Fibroblast of lung (primary cell): ENCODE measurements around the gene ZNF813. TPM values are rescaled to one million over a fixed set of nuclear protein-coding genes. Genes with fewer than 3 reads are reported as not detected.
"Not testable (repeated sequence)": the region's sequence is repeated elsewhere in the genome, so short reads cannot be mapped to it uniquely, and the experiment has no call there.

Experiments used
- DNase-seq, 2 donors: peaks; one replicate each; pipeline versions ENCODE4 v3.0.0 to v3.0.0-alpha.2; 2010; ENCODE audit warnings: low read depth in 2 of 2
- H2AFZ ChIP-seq: 2 replicates; pipeline ENCODE4 v1.5.1; 2012; ENCODE audit warnings: low read length, control low read depth, inconsistent platforms
- H3K27ac ChIP-seq: 2 replicates; pipeline ENCODE4 v1.5.1; 2011; ENCODE audit warnings: low read length, control low read depth; ENCODE audit not compliant: insufficient read depth
- H3K27me3 ChIP-seq: 2 replicates; pipeline ENCODE4 v1.5.1; 2011; ENCODE audit warnings: mild to moderate bottlenecking, low read length; ENCODE audit not compliant: control insufficient read depth, insufficient read depth
- H3K36me3 ChIP-seq: 2 replicates; pipeline ENCODE4 v1.5.1; 2011; ENCODE audit warnings: low read length; ENCODE audit not compliant: control insufficient read depth, insufficient read depth
- H3K4me1 ChIP-seq: 2 replicates; pipeline ENCODE4 v1.5.1; 2011; ENCODE audit warnings: low read length; ENCODE audit not compliant: control insufficient read depth, insufficient read depth; ENCODE audit errors: extremely low read depth
- H3K4me2 ChIP-seq: 2 replicates; pipeline ENCODE4 v1.5.1; 2011; ENCODE audit warnings: low read length, control low read depth; ENCODE audit not compliant: insufficient read depth; ENCODE audit errors: extremely low read depth
- H3K4me3 ChIP-seq, 4 experiments: fragments of 200-600 bp in 1 of 4; sonication (generic) in 1 of 4; replicated peaks in 1 of 4; 2 replicates each; pipeline ENCODE4 v1.5.1; 2011 to 2016; ENCODE audit warnings: low read length in 4 of 4, low read depth in 3 of 4, mild to moderate bottlenecking in 3 of 4, control low read depth in 2 of 4, inconsistent platforms in 1 of 4, mixed read lengths in 1 of 4; ENCODE audit not compliant: insufficient read depth in 1 of 4; ENCODE audit errors: control extremely low read depth in 1 of 4
- H3K79me2 ChIP-seq: 2 replicates; pipeline ENCODE4 v1.5.1; 2012; ENCODE audit warnings: mild to moderate bottlenecking, low read length, inconsistent platforms; ENCODE audit not compliant: control insufficient read depth, insufficient read depth
- H3K9ac ChIP-seq: 2 replicates; pipeline ENCODE4 v1.5.1; 2011; ENCODE audit warnings: mild to moderate bottlenecking, low read length, control low read depth; ENCODE audit not compliant: insufficient read depth
- H3K9me3 ChIP-seq: 2 replicates; pipeline ENCODE4 v1.5.1; 2012; ENCODE audit warnings: low read depth, low read length; ENCODE audit not compliant: control insufficient read depth, insufficient read depth
- H4K20me1 ChIP-seq: 2 replicates; pipeline ENCODE4 v1.5.1; 2011; ENCODE audit warnings: low read length; ENCODE audit not compliant: control insufficient read depth, insufficient read depth; ENCODE audit errors: extremely low read depth
- EZH2 ChIP-seq: IDR thresholded peaks from 2 replicates; pipeline ENCODE4 v1.5.1; 2012; ENCODE audit warnings: low read length, control low read depth, mild to moderate bottlenecking; ENCODE audit errors: missing control alignments
- polyA plus RNA-seq, 2 donors: library from polyadenylated mRNA; depleted of rRNA in 1 of 2; stranded (reverse) in 1 of 2; unstranded in 1 of 2; fragments of >200 nt; gene quantifications; 2 replicates each; pipeline ENCODE4 v1.2.1, GENCODE V29; 2011 to 2012; ENCODE audit warnings: missing spikeins in 1 of 2
- total RNA-seq: library from RNA; depleted of rRNA; stranded (reverse); fragments of >200 nt; gene quantifications from 2 replicates; pipeline ENCODE4 v1.2.1, GENCODE V29; 2014
- TF ChIP-seq, protein P1 (sequence below), 2 donors: IDR thresholded peaks in 1 of 2; conservative IDR thresholded peaks in 1 of 2; 1 replicate in 1 of 2; 2 replicates in 1 of 2; pipeline ENCODE4 v1.5.1; 2011 to 2012; ENCODE audit warnings: low read length in 2 of 2, control low read depth in 1 of 2, inconsistent platforms in 1 of 2, low read depth in 1 of 2, mild to moderate bottlenecking in 1 of 2

Gene ZNF813
- total and polyA plus RNA-seq, 2 donors (not counting 1 experiment from before 2014, with no cell fraction given), result 1.8 to 3.6 TPM

DNA sequence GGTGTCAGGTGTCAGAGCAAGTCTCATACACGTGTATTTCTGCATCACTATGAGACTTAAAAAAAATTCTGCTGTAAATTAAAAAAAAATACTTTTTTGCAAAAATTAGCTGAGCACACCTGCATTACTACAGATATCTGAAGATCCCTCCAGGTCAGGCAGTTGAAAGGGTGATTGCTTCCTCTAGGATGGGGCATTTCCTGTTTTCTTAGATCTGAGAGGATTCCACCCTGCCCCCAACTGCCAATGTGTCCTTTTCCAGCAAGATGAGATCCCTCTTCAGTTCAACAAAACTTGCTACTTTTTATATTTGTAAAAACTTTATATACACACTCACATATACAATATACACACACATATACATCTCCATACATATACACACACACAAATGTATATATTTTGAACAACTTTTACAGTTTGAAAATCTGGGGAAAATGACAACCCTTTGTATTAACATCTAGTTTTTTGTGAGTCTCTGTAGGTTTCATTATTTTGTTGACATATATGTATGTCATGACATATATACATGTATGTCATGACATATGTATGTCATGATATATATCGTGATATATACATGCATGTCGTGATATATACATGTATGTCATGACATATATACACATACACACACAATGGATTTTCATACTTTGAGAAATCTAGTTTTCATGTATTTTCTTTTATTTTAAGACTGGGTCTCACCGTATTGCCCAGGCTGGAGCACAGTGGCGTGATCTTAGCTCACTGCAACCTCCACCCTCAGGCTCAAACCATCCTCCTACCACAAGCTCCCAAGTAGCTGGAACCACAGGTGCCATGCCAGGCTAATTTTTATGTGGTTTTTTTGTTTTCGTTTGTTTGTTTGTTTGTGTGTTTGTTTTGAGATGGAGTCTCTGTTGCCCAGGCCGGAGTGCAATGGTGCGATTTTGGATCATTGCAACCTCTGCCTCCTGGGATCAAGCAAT, 17.8 kb downstream of the ZNF813 start:
- H3K4me2 ChIP-seq, result no peak overlapping the region
- no peak overlapping the region for H3K4me3 ChIP-seq
- no peaks in the 10 kb centered on the region for H3K4me1 ChIP-seq
- H3K27ac ChIP-seq, result no peak overlapping the region
- no peaks in the 10 kb centered on the region for H3K9me3 ChIP-seq
- no peak for DNase-seq
- no peaks in the 10 kb centered on the region for H3K27me3 ChIP-seq
- H3K9ac ChIP-seq, result no peak overlapping the region
- H2AFZ ChIP-seq, result no peak overlapping the region
- H3K36me3 ChIP-seq, result no peaks in the 10 kb centered on the region
- no peaks in the 10 kb centered on the region for H4K20me1 ChIP-seq
- TF ChIP-seq, protein P1, sequence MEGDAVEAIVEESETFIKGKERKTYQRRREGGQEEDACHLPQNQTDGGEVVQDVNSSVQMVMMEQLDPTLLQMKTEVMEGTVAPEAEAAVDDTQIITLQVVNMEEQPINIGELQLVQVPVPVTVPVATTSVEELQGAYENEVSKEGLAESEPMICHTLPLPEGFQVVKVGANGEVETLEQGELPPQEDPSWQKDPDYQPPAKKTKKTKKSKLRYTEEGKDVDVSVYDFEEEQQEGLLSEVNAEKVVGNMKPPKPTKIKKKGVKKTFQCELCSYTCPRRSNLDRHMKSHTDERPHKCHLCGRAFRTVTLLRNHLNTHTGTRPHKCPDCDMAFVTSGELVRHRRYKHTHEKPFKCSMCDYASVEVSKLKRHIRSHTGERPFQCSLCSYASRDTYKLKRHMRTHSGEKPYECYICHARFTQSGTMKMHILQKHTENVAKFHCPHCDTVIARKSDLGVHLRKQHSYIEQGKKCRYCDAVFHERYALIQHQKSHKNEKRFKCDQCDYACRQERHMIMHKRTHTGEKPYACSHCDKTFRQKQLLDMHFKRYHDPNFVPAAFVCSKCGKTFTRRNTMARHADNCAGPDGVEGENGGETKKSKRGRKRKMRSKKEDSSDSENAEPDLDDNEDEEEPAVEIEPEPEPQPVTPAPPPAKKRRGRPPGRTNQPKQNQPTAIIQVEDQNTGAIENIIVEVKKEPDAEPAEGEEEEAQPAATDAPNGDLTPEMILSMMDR (conservative IDR thresholded peaks at IDR 0.05 in 1 of 2, IDR thresholded peaks at IDR 0.05 in 1 of 2; ENCODE audit: low read depth in 1 of 2, low read length in 2 of 2), result no peak
- TF ChIP-seq EZH2, result no peak
- no peaks in the 10 kb centered on the region for H3K79me2 ChIP-seq

DNA sequence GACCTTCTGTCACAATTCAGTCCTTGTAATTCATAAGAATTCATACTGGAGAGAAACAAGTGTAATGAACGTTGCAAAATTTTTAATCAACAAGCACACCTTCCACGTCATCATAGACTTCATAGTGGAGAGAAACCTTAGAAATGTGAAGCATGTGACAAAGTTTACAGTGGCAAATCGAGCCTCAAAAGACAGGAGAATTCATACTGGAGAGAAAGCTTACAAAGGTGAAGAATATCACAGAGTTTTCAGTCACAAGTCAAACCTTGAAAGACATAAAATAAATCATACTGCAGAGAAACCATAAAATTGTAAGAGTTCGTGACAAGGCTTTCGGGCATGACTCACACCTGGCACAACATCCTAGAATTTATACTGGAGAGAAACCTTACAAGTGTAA, 24.6 kb downstream of the ZNF813 start:
- Histone ChIP-seq H3K9me3 (no peaks in the 10 kb centered on the region), H3K9ac (no peak overlapping the region), H3K79me2 (no peaks in the 10 kb centered on the region), H3K27ac (no peak overlapping the region), H3K27me3 (no peaks in the 10 kb centered on the region), H3K4me2 (no peak overlapping the region), H3K36me3 (no peaks in the 10 kb centered on the region), H4K20me1 (no peaks in the 10 kb centered on the region), H3K4me3 (no peak overlapping the region), H2AFZ (no peak overlapping the region), H3K4me1 (no peaks in the 10 kb centered on the region)
- no peak for TF ChIP-seq EZH2
- TF ChIP-seq, protein P1 (conservative IDR thresholded peaks at IDR 0.05 in 1 of 2, IDR thresholded peaks at IDR 0.05 in 1 of 2; ENCODE audit: low read depth in 1 of 2, low read length in 2 of 2), result no peak
- DNase-seq, result no peak

DNA sequence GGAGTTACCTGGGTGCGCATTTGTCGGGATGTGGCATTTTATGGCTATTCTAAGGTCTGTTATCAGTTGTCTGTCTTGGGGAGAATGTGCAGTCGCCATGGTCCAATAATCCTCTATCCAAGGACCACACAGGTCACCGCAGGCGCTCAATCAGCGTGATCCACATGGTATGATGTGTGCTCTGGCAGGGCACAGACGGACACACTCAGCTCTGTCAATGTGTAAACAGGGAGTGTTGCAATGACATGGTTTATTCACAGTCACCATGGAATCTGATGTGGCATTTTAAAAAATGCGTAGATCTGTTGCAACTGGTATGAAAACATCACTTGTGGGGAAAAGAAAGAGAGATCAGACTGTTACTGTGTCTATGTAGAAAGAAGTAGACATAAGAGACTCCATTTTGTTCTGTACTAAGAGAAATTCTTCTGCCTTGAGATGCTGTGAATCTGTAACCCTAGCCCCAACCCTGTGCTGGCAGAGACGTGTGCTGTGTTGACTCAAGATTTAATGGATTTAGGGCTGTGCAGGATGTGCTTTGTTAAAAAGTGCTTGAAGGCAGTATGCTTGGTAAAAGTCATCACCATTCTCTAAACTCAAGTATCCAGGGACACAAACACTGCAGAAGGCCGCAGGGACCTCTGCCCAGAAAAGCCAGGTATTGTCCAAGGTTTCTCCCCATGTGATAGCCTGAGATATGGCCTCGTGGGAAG, 29.9 kb downstream of the ZNF813 start:
- H3K4me1 ChIP-seq, H3K4me3 ChIP-seq, H2AFZ ChIP-seq, H3K4me2 ChIP-seq, H4K20me1 ChIP-seq, H3K27me3 ChIP-seq, H3K27ac ChIP-seq, H3K9me3 ChIP-seq, H3K9ac ChIP-seq, H3K36me3 ChIP-seq, H3K79me2 ChIP-seq: not testable (repeated sequence)
- peak in 1 of 2 donors; percentile 27 for DNase-seq

DNA sequence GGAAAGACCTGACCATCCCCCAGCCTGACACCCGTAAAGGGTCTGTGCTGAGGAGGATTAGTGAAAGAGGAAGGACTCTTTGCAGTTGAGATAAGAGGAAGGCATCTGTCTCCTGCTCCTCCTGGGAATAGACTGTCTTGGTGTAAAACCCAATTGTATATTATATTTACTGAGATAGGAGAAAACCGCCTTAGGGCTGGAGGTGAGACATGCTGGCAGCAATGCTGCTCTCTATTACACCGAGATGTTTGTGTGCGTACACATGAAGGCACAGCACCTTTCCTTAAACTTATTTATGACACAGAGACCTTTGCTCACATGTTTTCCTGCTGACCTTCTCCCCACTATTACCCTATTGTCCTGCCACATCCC, 30.5 kb downstream of the ZNF813 start:
- not testable (repeated sequence) for H3K36me3 ChIP-seq, H3K27ac ChIP-seq, H3K79me2 ChIP-seq, H3K4me2 ChIP-seq, H2AFZ ChIP-seq, DNase-seq, H4K20me1 ChIP-seq, H3K4me1 ChIP-seq, H3K9ac ChIP-seq, H3K9me3 ChIP-seq, H3K27me3 ChIP-seq, H3K4me3 ChIP-seq

DNA sequence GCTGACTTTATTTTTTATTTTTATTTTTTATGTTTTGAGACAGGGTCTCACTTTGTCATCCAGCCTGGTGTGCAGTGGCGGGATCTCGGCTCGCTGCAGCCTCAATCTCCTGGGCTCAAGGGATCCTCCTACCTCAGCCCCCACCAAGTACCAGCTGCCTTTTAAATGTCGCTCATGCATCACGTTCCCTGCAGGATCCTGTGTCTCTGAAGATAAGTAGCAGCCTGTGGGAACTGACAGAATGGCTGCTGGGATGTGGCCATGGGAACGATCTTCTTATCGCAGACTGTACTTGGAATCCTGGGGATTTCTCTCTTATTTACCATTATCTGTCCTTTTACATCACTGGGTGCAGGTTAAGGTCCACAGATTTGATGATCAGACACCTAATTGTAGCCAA, 35.6 kb downstream of the ZNF813 start:
- not testable (repeated sequence) for H3K4me1 ChIP-seq

More for the DNA sequence above, 35.6 kb downstream of the ZNF813 start:
- not testable (repeated sequence) for H3K79me2 ChIP-seq, H3K27ac ChIP-seq, DNase-seq, H3K4me2 ChIP-seq, H2AFZ ChIP-seq, H4K20me1 ChIP-seq, H3K36me3 ChIP-seq, H3K4me3 ChIP-seq, H3K9ac ChIP-seq, H3K9me3 ChIP-seq, H3K27me3 ChIP-seq
